Muscle layer of duodenum (tissue), 2 donors: ENCODE data around the gene RBBP5.

Experiments used
- H3K27ac ChIP-seq: one replicate; pipeline ENCODE4 v1.7.0; 2013; ENCODE audit warnings: mild to moderate bottlenecking, low read length
- H3K27me3 ChIP-seq: one replicate; pipeline ENCODE4 v1.7.0; 2013; ENCODE audit warnings: low read depth, mild to moderate bottlenecking, control low read depth, low read length
- H3K36me3 ChIP-seq, 2 donors: one replicate each; pipeline ENCODE4 v1.7.0; 2013; ENCODE audit warnings: low read length in 2 of 2, control low read depth in 1 of 2, mild to moderate bottlenecking in 1 of 2; ENCODE audit not compliant: insufficient read depth in 2 of 2, control insufficient read depth in 1 of 2
- H3K4me1 ChIP-seq, 2 donors: one replicate each; pipeline ENCODE4 v1.7.0; 2013; ENCODE audit warnings: low read length in 2 of 2, mild to moderate bottlenecking in 2 of 2, control low read depth in 1 of 2, moderate library complexity in 1 of 2; ENCODE audit not compliant: insufficient read depth in 2 of 2, control insufficient read depth in 1 of 2
- H3K4me3 ChIP-seq, 2 donors: one replicate each; pipeline ENCODE4 v1.7.0; 2013; ENCODE audit warnings: low read length in 2 of 2, low read depth in 1 of 2, mild to moderate bottlenecking in 1 of 2
- H3K9me3 ChIP-seq, 2 donors: one replicate each; pipeline ENCODE4 v1.7.0; 2013; ENCODE audit warnings: low read length in 2 of 2, control low read depth in 1 of 2, mild to moderate bottlenecking in 1 of 2; ENCODE audit not compliant: control insufficient read depth in 1 of 2
- donor health status: healthy.

RBBP5 gene

GRCh38 chr1:205042911-205043806, 78.6 kb downstream of the RBBP5 start, which contains the start of gene CNTN2:
Gene CNTN2 (plus strand): TSS chr1:205043212. CDS start chr1:205053186, 9,974 bp downstream.
- no peak within 1 kb of the TSS for H3K27ac ChIP-seq
- H3K27me3 ChIP-seq: peaks cover 43% of the 10 kb centered on the region
- H3K9me3 ChIP-seq: no peaks in the 10 kb centered on the region
- peaks cover 0 to 4% of the 10 kb centered on the region in 2 donors for H3K4me1 ChIP-seq
- peak within 1 kb of the TSS in 1 of 2 donors; percentile 21 for H3K4me3 ChIP-seq
- H3K36me3 ChIP-seq: no peaks in the 10 kb centered on the region

- H3K4me3 ChIP-seq: no peak overlapping the region
- peaks cover 0 to 4% of the 10 kb centered on the region in 2 donors for H3K4me1 ChIP-seq
- H3K27me3 ChIP-seq: peaks cover 38% of the 10 kb centered on the region
- H3K9me3 ChIP-seq: no peaks in the 10 kb centered on the region
- no peak overlapping the region for H3K27ac ChIP-seq
- no peaks in the 10 kb centered on the region for H3K36me3 ChIP-seq
Observed at GRCh38 chr1:205041998-205042910, 79.5 kb downstream of the RBBP5 start.

- Histone ChIP-seq H3K27ac (no peak overlapping the region), H3K4me1 (peaks cover 0 to 4% of the 10 kb centered on the region in 2 donors), H3K27me3 (peaks cover 32% of the 10 kb centered on the region), H3K4me3 (no peak overlapping the region), H3K36me3 (no peaks in the 10 kb centered on the region), H3K9me3 (no peaks in the 10 kb centered on the region)
Observed at GRCh38 chr1:205041001-205041715, 80.6 kb downstream of the RBBP5 start.

- Histone ChIP-seq H3K4me1 (peaks cover 0 to 3% of the 10 kb centered on the region in 2 donors), H3K27me3 (peaks cover 7% of the 10 kb centered on the region), H3K27ac (no peak overlapping the region), H3K9me3 (no peaks in the 10 kb centered on the region), H3K36me3 (no peaks in the 10 kb centered on the region), H3K4me3 (no peak overlapping the region)
Observed at GRCh38 chr1:205038132-205038786, 83.5 kb downstream of the RBBP5 start.

- Histone ChIP-seq H3K4me3 (no peak overlapping the region), H3K27ac (no peak overlapping the region)
Observed at GRCh38 chr1:205037539-205037938, 84.2 kb downstream of the RBBP5 start.

More at GRCh38 chr1:205037539-205037938, 84.2 kb downstream of the RBBP5 start:
- no peaks in the 10 kb centered on the region for H3K9me3 ChIP-seq
- no peaks in the 10 kb centered on the region for H3K4me1 ChIP-seq
- H3K36me3 ChIP-seq: no peaks in the 10 kb centered on the region
- H3K27me3 ChIP-seq: peaks cover 5% of the 10 kb centered on the region
